K562 (cell line): ENCODE results near the gene LRRC37A2. TPM values are rescaled to one million over a fixed set of nuclear protein-coding genes. Genes with fewer than 3 reads are reported as not detected.
"Not testable (repeated sequence)": the region's sequence is repeated elsewhere in the genome, so short reads cannot be mapped to it uniquely, and the experiment has no call there.

Experiments
- ATAC-seq: fragments of 200-7000 bp; cut with Tn5 transposase; 3 replicates; pipeline ENCODE4 v1.9.1; 2020; ENCODE audit warnings: moderate library complexity
- BruUV-seq: library from RNA; stranded (reverse); fragments of 400-500 nt; replicated peaks from 2 replicates; lab custom pipeline; 2021; lab: Mats Ljungman, UMichigan
- CTCF ChIA-PET: fragments of 300-600 bp; formaldehyde crosslinking; extraction: SDS; loops from one replicate; lab custom pipeline; 2021; ENCODE audit warnings: low intra/inter-chr PET ratio; lab: Yijun Ruan, JAX
- POLR2A ChIA-PET: fragments of 300-600, 350-650 bp; sonication (Branson Sonifier 250); formaldehyde crosslinking; extraction: SDS; loops from one replicate; lab custom pipeline; 2021; ENCODE audit warnings: antibody characterized with exemption, inconsistent platforms; lab: Yijun Ruan, JAX
- DNase-seq, 4 experiments: peaks; one replicate each; pipeline versions ENCODE4 v3.0.0 to v3.0.0-alpha.2; 2011 to 2018; ENCODE audit warnings: low spot score in 3 of 4, mixed read lengths in 3 of 4; ENCODE audit errors: extremely low read depth in 1 of 4
- FAIRE-seq: peaks from 2 replicates; lab custom pipeline; 2011; peaks lifted over from hg19 to GRCh38; lab: Jason Lieb, UNC
- H2AFZ ChIP-seq: 2 replicates; pipeline ENCODE4 v1.6.0; 2011; ENCODE audit warnings: low read depth, low read length, control low read depth, inconsistent platforms
- H3K27ac ChIP-seq: fragments of 200-600 bp; 3 replicates; pipeline ENCODE4 v1.8.0; 2011; ENCODE audit warnings: low read depth, mild to moderate bottlenecking, control low read depth, inconsistent platforms, low read length, moderate library complexity, mixed read lengths; ENCODE audit errors: extremely low read depth
- H3K27me3 ChIP-seq, 2 experiments: fragments of 300-600 bp in 1 of 2; 2 replicates in 1 of 2; 3 replicates in 1 of 2; pipeline versions ENCODE4 v1.6.0 to v1.8.0; 2011; ENCODE audit warnings: inconsistent platforms in 2 of 2, low read length in 2 of 2, mild to moderate bottlenecking in 1 of 2, mixed read lengths in 1 of 2, moderate library complexity in 1 of 2; ENCODE audit not compliant: control insufficient read depth in 2 of 2, insufficient read depth in 2 of 2
- H3K36me3 ChIP-seq: fragments of 300-600 bp; 3 replicates; pipeline ENCODE4 v1.8.0; 2011; ENCODE audit warnings: mild to moderate bottlenecking, low read length, inconsistent platforms; ENCODE audit not compliant: control insufficient read depth, insufficient read depth
- H3K4me1 ChIP-seq, 2 experiments: fragments of 200-600 bp in 1 of 2; replicated peaks in 1 of 2; 2 replicates in 1 of 2; 3 replicates in 1 of 2; pipeline versions ENCODE4 v1.5.1 to v1.8.0; 2011; ENCODE audit warnings: inconsistent platforms in 2 of 2, low read length in 2 of 2, mild to moderate bottlenecking in 1 of 2, mixed read lengths in 1 of 2, moderate library complexity in 1 of 2; ENCODE audit not compliant: control insufficient read depth in 2 of 2, insufficient read depth in 2 of 2
- H3K4me2 ChIP-seq: 2 replicates; pipeline ENCODE4 v1.6.1; 2011; ENCODE audit warnings: low read length, control low read depth, inconsistent platforms, mixed read lengths; ENCODE audit not compliant: insufficient read depth
- H3K4me3 ChIP-seq: fragments of 200-600 bp; sonication (generic), shearing (Covaris generic); 2 replicates; pipeline ENCODE4 v1.5.1; 2016; ENCODE audit warnings: control low read depth, inconsistent platforms
- H3K79me2 ChIP-seq: fragments of 200-600 bp; 3 replicates; pipeline ENCODE4 v1.8.0; 2011; ENCODE audit warnings: low read length, inconsistent platforms; ENCODE audit not compliant: control insufficient read depth, insufficient read depth
- H3K9ac ChIP-seq, 2 experiments: 2 replicates each; pipeline versions ENCODE4 v1.6.0 to v1.6.1; 2011; ENCODE audit warnings: low read depth in 2 of 2, low read length in 2 of 2, control low read depth in 1 of 2, inconsistent platforms in 1 of 2, mild to moderate bottlenecking in 1 of 2, mixed read lengths in 1 of 2; ENCODE audit not compliant: insufficient read depth in 1 of 2
- H3K9me1 ChIP-seq: one replicate; pipeline ENCODE4 v1.6.0; 2011; ENCODE audit warnings: inconsistent platforms, mild to moderate bottlenecking, low read length, moderate library complexity; ENCODE audit not compliant: control insufficient read depth, insufficient read depth
- H3K9me3 ChIP-seq: replicated peaks from 2 replicates; pipeline ENCODE4 v1.5.1; 2011; ENCODE audit warnings: low read depth, low read length, inconsistent platforms; ENCODE audit not compliant: control insufficient read depth, insufficient read depth
- H4K20me1 ChIP-seq: replicated peaks from 2 replicates; pipeline ENCODE4 v1.6.1; 2011; ENCODE audit warnings: low read length, inconsistent platforms, mixed read lengths; ENCODE audit not compliant: control insufficient read depth, insufficient read depth
- ATF7 ChIP-seq: fragments of 450-650 bp; IDR thresholded peaks from 2 replicates; pipeline ENCODE4 v1.7.1; 2014; ENCODE audit warnings: mild to moderate bottlenecking, moderate library complexity
- WGBS: fragments of 100-300 bp; shearing (Covaris generic); methylation state at CpG from one replicate; pipeline ENCODE4 v1.1.6; 2016; ENCODE audit warnings: low coverage, mixed read lengths; ENCODE audit not compliant: insufficient coverage; ENCODE audit errors: missing lambda C conversion rate; 5-methylcytosine and 5-hydroxymethylcytosine counted together
- in situ Hi-C: fragments of 300-500 bp; cut with MboI; formaldehyde crosslinking; loops from 4 replicates; pipeline ENCODE4 v1.15.0; 2018; ENCODE audit warnings: inconsistent platforms, mixed read lengths
- intact Hi-C: fragments of 100-400 bp; cut with micrococcal nuclease; formaldehyde crosslinking; loops from 2 replicates; pipeline ENCODE4 v1.14.2; 2022
- polyA plus RNA-seq, 8 experiments: library from polyadenylated mRNA; depleted of rRNA in 4 of 8; stranded (reverse) in 5 of 8; unstranded in 3 of 8; fragments of >200 nt; fragmentation: Nextera tagmentation in 2 of 8; fragmentation: Illumina TruSeq in 1 of 8; extraction: Ambion mirVana in 2 of 8; extraction: Trizol in 1 of 8; gene quantifications; 2 replicates each; pipeline versions ENCODE4 v1.2.1 to v1.2.3, GENCODE V29; 2011 to 2014; ENCODE audit warnings: inconsistent platforms in 1 of 8, missing spikeins in 1 of 8
- total RNA-seq, 7 experiments: library from RNA; depleted of rRNA in 6 of 7; stranded (reverse); fragments of >200 nt in 6 of 7; fragmentation: Illumina TruSeq in 2 of 7; extraction: Trizol in 2 of 7; gene quantifications; 2 replicates each; pipeline versions ENCODE4 v1.2.1 to v1.2.3, GENCODE V29; 2011 to 2021; ENCODE audit warnings: low replicate concordance in 1 of 7
- TF ChIP-seq, protein P1 (sequence below), 2 experiments: fragments of 450-650 bp in 1 of 2; sonication (generic) in 1 of 2; formaldehyde crosslinking in 1 of 2; IDR thresholded peaks in 1 of 2; conservative IDR thresholded peaks in 1 of 2; 2 replicates each; pipeline versions ENCODE4 v1.6.1 to v1.8.1; 2016 to 2023; ENCODE audit warnings: mild to moderate bottlenecking in 2 of 2, moderate library complexity in 2 of 2, inconsistent platforms in 1 of 2, missing genetic modification reagents in 1 of 2

Gene LRRC37A2
- total and polyA plus RNA-seq, 9 of the 15 experiments (the other 6 are each of a cell fraction or from before 2014, with no cell fraction given): 2.9 to 6.6 (median 4.7) TPM

- H3K4me2 ChIP-seq, DNase-seq, POLR2A ChIA-PET, H3K4me1 ChIP-seq, CTCF ChIA-PET, H3K79me2 ChIP-seq, H3K27me3 ChIP-seq, H3K4me3 ChIP-seq, H3K27ac ChIP-seq, intact Hi-C loops, H2AFZ ChIP-seq, H3K36me3 ChIP-seq, H3K9me1 ChIP-seq, H3K9me3 ChIP-seq, FAIRE-seq, H4K20me1 ChIP-seq, H3K9ac ChIP-seq, in situ Hi-C loops: not testable (repeated sequence)
- TSS peak; percentile 7 for BruUV-seq
- TF ChIP-seq, protein P1, sequence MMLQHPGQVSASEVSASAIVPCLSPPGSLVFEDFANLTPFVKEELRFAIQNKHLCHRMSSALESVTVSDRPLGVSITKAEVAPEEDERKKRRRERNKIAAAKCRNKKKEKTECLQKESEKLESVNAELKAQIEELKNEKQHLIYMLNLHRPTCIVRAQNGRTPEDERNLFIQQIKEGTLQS (IDR thresholded peaks at IDR 0.05): peak; percentile 32; the same call in 1 of the 2 replicates
- TF ChIP-seq, protein P1 (CRISPR knock-in tag; conservative IDR thresholded peaks at IDR 0.05): not testable (repeated sequence)
- TF ChIP-seq ATF7: 0 out of 2 replicates have a peak, but pooled peaks have one; percentile 21
- WGBS: 0% methylated on average over 2 of the region's 3 CpGs
- ATAC-seq: peak; percentile 61
Observed at GRCh38 chr17:46598344-46598931, 86.2 kb downstream of the LRRC37A2 start.

DNA sequence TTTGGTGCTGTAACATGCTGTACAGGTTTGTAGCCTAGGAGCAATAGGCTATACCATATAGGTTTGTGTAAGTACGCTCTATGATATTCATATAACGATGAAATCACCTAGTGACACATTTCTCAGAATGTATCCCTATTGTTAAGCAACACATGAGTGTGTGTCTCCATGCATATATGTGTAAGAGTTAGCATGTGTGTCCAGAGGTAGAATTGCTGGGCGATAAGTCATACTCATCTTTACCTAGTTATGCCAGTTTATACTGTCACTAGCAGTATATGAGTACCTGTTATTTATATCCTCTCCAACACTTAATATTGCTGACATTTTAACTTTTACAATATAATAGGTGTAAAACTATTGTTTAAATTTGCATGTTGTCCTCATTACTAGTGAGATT lies 88.5 kb downstream of the LRRC37A2 start:
- in situ Hi-C loops, ATAC-seq, DNase-seq, H3K9ac ChIP-seq, H3K27me3 ChIP-seq, H3K9me1 ChIP-seq, H3K27ac ChIP-seq, H3K4me3 ChIP-seq, H3K79me2 ChIP-seq, H4K20me1 ChIP-seq, FAIRE-seq, intact Hi-C loops, H3K9me3 ChIP-seq, H3K36me3 ChIP-seq, CTCF ChIA-PET, H2AFZ ChIP-seq, H3K4me2 ChIP-seq, POLR2A ChIA-PET, BruUV-seq, H3K4me1 ChIP-seq: not testable (repeated sequence)
- no CpG with 5 or more reads among the region's 3 CpGs for WGBS

GRCh38 chr17:46603125-46603524 lies 90.9 kb downstream of the LRRC37A2 start:
- ATAC-seq, H2AFZ ChIP-seq, H3K9me3 ChIP-seq, intact Hi-C loops, FAIRE-seq, H3K4me2 ChIP-seq, H3K9ac ChIP-seq, H3K9me1 ChIP-seq, BruUV-seq, POLR2A ChIA-PET, in situ Hi-C loops, H3K79me2 ChIP-seq, H3K4me1 ChIP-seq, H3K4me3 ChIP-seq, CTCF ChIA-PET, DNase-seq, H3K27me3 ChIP-seq, H3K36me3 ChIP-seq, H4K20me1 ChIP-seq, H3K27ac ChIP-seq: not testable (repeated sequence)
